HCT116 (cell line): ENCODE data around the gene DCHS2. TPM values are rescaled to one million over a fixed set of nuclear protein-coding genes. Genes with fewer than 3 reads are reported as not detected.

ENCODE experiments used
- ATAC-seq: fragments of 200-7000 bp; cut with Tn5 transposase; 2 replicates; pipeline ENCODE4 v1.9.1; 2020; ENCODE audit warnings: mild to moderate bottlenecking, moderate library complexity
- BruUV-seq: library from RNA; stranded (reverse); fragments of 400-500 nt; replicated peaks from 2 replicates; lab custom pipeline; 2021; lab: Mats Ljungman, UMichigan
- CTCF ChIA-PET: fragments of 300-600 bp; sonication (Branson Sonifier 250); formaldehyde crosslinking; loops from one replicate; lab custom pipeline; 2021; ENCODE audit warnings: antibody characterized with exemption; lab: Charles Lee
- POLR2A ChIA-PET: fragments of 300-600, 350-600 bp; sonication (Branson Sonifier 250); formaldehyde crosslinking; loops from one replicate; lab custom pipeline; 2021; ENCODE audit warnings: antibody characterized with exemption; lab: Charles Lee
- RAD21 ChIA-PET, 2 experiments: fragments of 300-600 bp; sonication (Branson Sonifier 250); formaldehyde crosslinking; loops; one replicate each; lab custom pipeline; 2023; ENCODE audit warnings: low total read pairs in 2 of 2; ENCODE audit not compliant: uncharacterized antibody in 2 of 2, unreplicated experiment in 2 of 2, low non-redundant PET in 1 of 2; lab: Charles Lee
- DNase-seq: peaks from one replicate; pipeline ENCODE4 v3.0.0-alpha.2; 2010; ENCODE audit warnings: low read depth, low spot score
- H2AFZ ChIP-seq: fragments of 200-600 bp; shearing (Covaris generic), sonication (generic); 2 replicates; pipeline ENCODE4 v1.6.1; 2017; ENCODE audit warnings: low read depth, mixed run types, mixed read lengths, antibody characterized with exemption, low read length; ENCODE audit not compliant: poor library complexity, severe bottlenecking
- H3K27ac ChIP-seq: 2 replicates; pipeline ENCODE4 v1.5.1; 2012; ENCODE audit warnings: low read depth, low read length
- H3K27me3 ChIP-seq: fragments of 200-600 bp; sonication (generic); 2 replicates; pipeline ENCODE4 v1.6.1; 2016; ENCODE audit warnings: mixed run types, low read length, mixed read lengths; ENCODE audit not compliant: insufficient read depth
- H3K36me3 ChIP-seq, 2 experiments: fragments of 200-500 bp in 1 of 2; fragments of 200-600 bp in 1 of 2; sonication (Bioruptor generic) in 1 of 2; sonication (generic) in 1 of 2; 2 replicates each; pipeline versions ENCODE4 v1.5.1 to v1.6.1; 2014 to 2016; ENCODE audit warnings: low read length in 2 of 2, inconsistent platforms in 1 of 2, mixed read lengths in 1 of 2, mixed run types in 1 of 2; ENCODE audit not compliant: insufficient read depth in 2 of 2, control insufficient read depth in 1 of 2
- H3K4me1 ChIP-seq, 2 experiments: fragments of 200-600 bp in 1 of 2; sonication (generic) in 1 of 2; 2 replicates each; pipeline versions ENCODE4 v1.5.1 to v1.6.1; 2012 to 2017; ENCODE audit warnings: low read length in 2 of 2, inconsistent platforms in 1 of 2, mild to moderate bottlenecking in 1 of 2, mixed read lengths in 1 of 2, mixed run types in 1 of 2, moderate library complexity in 1 of 2; ENCODE audit not compliant: insufficient read depth in 2 of 2, control insufficient read depth in 1 of 2
- H3K4me2 ChIP-seq: fragments of 200-600 bp; sonication (generic); 2 replicates; pipeline ENCODE4 v1.6.1; 2017; ENCODE audit warnings: mixed run types, low read length, mixed read lengths
- H3K4me3 ChIP-seq, 2 experiments: fragments of 200-600 bp in 1 of 2; sonication (generic) in 1 of 2; replicated peaks in 1 of 2; 2 replicates each; pipeline ENCODE4 v1.5.1; 2011 to 2016; ENCODE audit warnings: low read length in 2 of 2, control low read depth in 1 of 2, low read depth in 1 of 2, mild to moderate bottlenecking in 1 of 2, mixed read lengths in 1 of 2, mixed run types in 1 of 2
- H3K79me2 ChIP-seq: fragments of 200-600 bp; sonication (generic); 2 replicates; pipeline ENCODE4 v1.6.1; 2017; ENCODE audit warnings: mild to moderate bottlenecking, mixed run types, low read length, moderate library complexity, mixed read lengths; ENCODE audit not compliant: insufficient read depth
- H3K9ac ChIP-seq: fragments of 200-600 bp; sonication (generic); 2 replicates; pipeline ENCODE4 v1.6.1; 2016; ENCODE audit warnings: low read length, mixed read lengths
- H3K9me2 ChIP-seq: fragments of 200-600 bp; sonication (generic), shearing (Covaris generic); 2 replicates; pipeline ENCODE4 v1.6.1; 2017; ENCODE audit warnings: mixed run types, mild to moderate bottlenecking, moderate library complexity; ENCODE audit not compliant: insufficient read depth
- H3K9me3 ChIP-seq, 2 experiments: fragments of 200-500 bp in 1 of 2; fragments of 200-600 bp in 1 of 2; sonication (Bioruptor generic) in 1 of 2; sonication (generic) in 1 of 2; 2 replicates each; pipeline ENCODE4 v1.6.1; 2014 to 2017; ENCODE audit warnings: low read length in 2 of 2, mixed read lengths in 2 of 2, inconsistent platforms in 1 of 2, low read depth in 1 of 2, mild to moderate bottlenecking in 1 of 2, mixed run types in 1 of 2, moderate library complexity in 1 of 2; ENCODE audit not compliant: control insufficient read depth in 1 of 2, insufficient read depth in 1 of 2
- H4K20me1 ChIP-seq: fragments of 200-600 bp; sonication (generic), shearing (Covaris generic); 2 replicates; pipeline ENCODE4 v1.6.1; 2017; ENCODE audit warnings: mixed run types, mild to moderate bottlenecking, moderate library complexity; ENCODE audit not compliant: insufficient read depth
- CBX3 ChIP-seq: IDR thresholded peaks from 2 replicates; pipeline ENCODE4 v1.6.1; 2012; ENCODE audit warnings: low read depth
- FOSL1 ChIP-seq: IDR thresholded peaks from 2 replicates; pipeline ENCODE4 v1.6.1; 2012; ENCODE audit warnings: low read depth
- POLR2A ChIP-seq: IDR thresholded peaks from 2 replicates; pipeline ENCODE4 v1.7.0; 2011; ENCODE audit warnings: borderline replicate concordance; ENCODE audit not compliant: insufficient read depth, insufficient read length; ENCODE audit errors: extremely low read depth
- POLR2AphosphoS5 ChIP-seq: IDR thresholded peaks from 2 replicates; pipeline ENCODE4 v1.6.1; 2011; ENCODE audit warnings: mild to moderate bottlenecking, low read depth, low read length, moderate library complexity
- RAD21 ChIP-seq: IDR thresholded peaks from 2 replicates; pipeline ENCODE4 v1.6.1; 2012; ENCODE audit warnings: low read depth, mild to moderate bottlenecking
- SIN3A ChIP-seq: IDR thresholded peaks from 2 replicates; pipeline ENCODE4 v1.6.1; 2012; ENCODE audit warnings: low read depth
- SP1 ChIP-seq: IDR thresholded peaks from 2 replicates; pipeline ENCODE4 v1.6.1; 2012; ENCODE audit warnings: low read depth
- TCF7L2 ChIP-seq: IDR thresholded peaks from 2 replicates; pipeline ENCODE4 v1.7.0; 2011; ENCODE audit warnings: borderline replicate concordance, inconsistent platforms; ENCODE audit not compliant: insufficient read depth, insufficient read length; ENCODE audit errors: extremely low read depth
- YY1 ChIP-seq: IDR thresholded peaks from 2 replicates; pipeline ENCODE4 v1.6.1; 2011; ENCODE audit warnings: low read length, low read depth, moderate library complexity, mild to moderate bottlenecking; ENCODE audit not compliant: insufficient replicate concordance; ENCODE audit errors: extremely low read depth
- ZBTB33 ChIP-seq: IDR thresholded peaks from 2 replicates; pipeline ENCODE4 v1.6.1; 2011; ENCODE audit warnings: mild to moderate bottlenecking, low read length, moderate library complexity; ENCODE audit not compliant: insufficient replicate concordance; ENCODE audit errors: extremely low read depth
- ZFX ChIP-seq: fragments of 450-650 bp; IDR thresholded peaks from 2 replicates; pipeline ENCODE4 v1.6.1; 2017
- ZNF274 ChIP-seq: fragments of 200-500 bp; sonication (Bioruptor generic); IDR thresholded peaks from 2 replicates; pipeline ENCODE4 v1.6.1; 2014; ENCODE audit warnings: mild to moderate bottlenecking, low read depth, low read length, inconsistent platforms
- intact Hi-C: fragments of 100-400 bp; cut with micrococcal nuclease; formaldehyde crosslinking; loops from 2 replicates; pipeline ENCODE4 v1.10.0; 2022
- total RNA-seq: library from RNA; stranded (reverse); gene quantifications from one replicate; pipeline ENCODE4 v1.2.1, GENCODE V29; 2021; ENCODE audit not compliant: unreplicated experiment
- TF ChIP-seq, protein P1 (sequence below): IDR thresholded peaks from 2 replicates; pipeline ENCODE4 v1.6.1; 2012
- TF ChIP-seq, protein P2 (sequence below): IDR thresholded peaks from 2 replicates; pipeline ENCODE4 v1.6.1; 2012
- TF ChIP-seq, protein P3 (sequence below), 3 experiments: fragments of 200-600 bp in 1 of 3; sonication (generic) in 1 of 3; IDR thresholded peaks in 2 of 3; conservative IDR thresholded peaks in 1 of 3; 2 replicates each; pipeline ENCODE4 v1.5.1; 2012 to 2017; ENCODE audit warnings: low read depth in 2 of 3, low read length in 2 of 3, antibody characterized with exemption in 1 of 3, borderline replicate concordance in 1 of 3, control low read depth in 1 of 3, mild to moderate bottlenecking in 1 of 3, mixed read lengths in 1 of 3, mixed run types in 1 of 3, moderate library complexity in 1 of 3; ENCODE audit not compliant: insufficient read depth in 1 of 3

The DCHS2 gene
- total RNA-seq, 1 experiment from 2014 or later = 0.05 TPM

DNA sequence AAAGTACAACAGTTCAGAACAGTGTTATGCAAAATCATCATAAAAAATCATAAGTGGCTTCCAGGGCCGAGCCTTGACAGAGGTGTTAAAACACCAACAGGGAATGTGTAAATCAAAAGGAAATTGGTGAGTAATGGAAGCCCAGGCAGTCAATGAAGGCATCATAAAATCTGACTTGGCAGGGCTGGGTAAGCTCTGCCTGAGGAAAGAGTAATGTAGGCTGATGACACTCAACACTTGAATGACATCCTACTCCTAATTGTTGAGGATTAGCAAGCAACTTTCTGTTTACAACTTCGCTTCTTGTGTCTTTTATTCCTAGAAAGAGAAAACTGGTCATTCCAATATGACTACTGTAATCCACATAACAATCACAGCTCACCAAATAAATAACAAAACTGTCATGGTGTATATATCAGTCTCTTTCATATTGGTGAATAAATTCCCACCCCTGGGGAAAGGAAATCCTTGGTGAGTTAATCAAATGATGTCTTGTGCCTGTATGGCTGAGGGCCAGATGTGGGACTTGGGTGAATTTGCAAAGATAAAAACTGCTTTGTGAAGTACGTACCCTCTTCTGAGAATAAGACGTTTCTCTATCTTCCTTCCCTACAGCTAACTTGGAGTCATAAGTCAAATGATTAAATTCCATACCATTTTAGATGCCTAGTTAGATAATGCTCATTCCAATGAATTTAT, 196.8 kb downstream of the DCHS2 start:
- ATAC-seq (no peak), DNase-seq (no peak)
- ChIA-PET POLR2A (no interaction called here), RAD21 (no interaction called here), CTCF (no interaction called here)
- Histone ChIP-seq H3K4me2 (no peak overlapping the region), H3K9me2 (no peaks in the 10 kb centered on the region), H3K9ac (no peak overlapping the region), H3K4me3 (no peak overlapping the region), H3K36me3 (no peaks in the 10 kb centered on the region), H3K4me1 (no peaks in the 10 kb centered on the region), H3K27ac (no peak overlapping the region), H4K20me1 (no peaks in the 10 kb centered on the region), H3K27me3 (no peaks in the 10 kb centered on the region), H3K9me3 (no peaks in the 10 kb centered on the region), H2AFZ (no peak overlapping the region), H3K79me2 (no peaks in the 10 kb centered on the region)
- TF ChIP-seq, protein P1, sequence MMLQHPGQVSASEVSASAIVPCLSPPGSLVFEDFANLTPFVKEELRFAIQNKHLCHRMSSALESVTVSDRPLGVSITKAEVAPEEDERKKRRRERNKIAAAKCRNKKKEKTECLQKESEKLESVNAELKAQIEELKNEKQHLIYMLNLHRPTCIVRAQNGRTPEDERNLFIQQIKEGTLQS = no peak
- no peak for TF ChIP-seq SP1
- no peak for TF ChIP-seq ZBTB33
- no peak for TF ChIP-seq TCF7L2
- TF ChIP-seq RAD21 = no peak
- TF ChIP-seq, protein P2, sequence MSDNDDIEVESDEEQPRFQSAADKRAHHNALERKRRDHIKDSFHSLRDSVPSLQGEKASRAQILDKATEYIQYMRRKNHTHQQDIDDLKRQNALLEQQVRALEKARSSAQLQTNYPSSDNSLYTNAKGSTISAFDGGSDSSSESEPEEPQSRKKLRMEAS = no peak
- TF ChIP-seq FOSL1 = no peak
- no peak for TF ChIP-seq POLR2AphosphoS5
- TF ChIP-seq YY1 = no peak
- no peak for TF ChIP-seq POLR2A
- TF ChIP-seq, protein P3, sequence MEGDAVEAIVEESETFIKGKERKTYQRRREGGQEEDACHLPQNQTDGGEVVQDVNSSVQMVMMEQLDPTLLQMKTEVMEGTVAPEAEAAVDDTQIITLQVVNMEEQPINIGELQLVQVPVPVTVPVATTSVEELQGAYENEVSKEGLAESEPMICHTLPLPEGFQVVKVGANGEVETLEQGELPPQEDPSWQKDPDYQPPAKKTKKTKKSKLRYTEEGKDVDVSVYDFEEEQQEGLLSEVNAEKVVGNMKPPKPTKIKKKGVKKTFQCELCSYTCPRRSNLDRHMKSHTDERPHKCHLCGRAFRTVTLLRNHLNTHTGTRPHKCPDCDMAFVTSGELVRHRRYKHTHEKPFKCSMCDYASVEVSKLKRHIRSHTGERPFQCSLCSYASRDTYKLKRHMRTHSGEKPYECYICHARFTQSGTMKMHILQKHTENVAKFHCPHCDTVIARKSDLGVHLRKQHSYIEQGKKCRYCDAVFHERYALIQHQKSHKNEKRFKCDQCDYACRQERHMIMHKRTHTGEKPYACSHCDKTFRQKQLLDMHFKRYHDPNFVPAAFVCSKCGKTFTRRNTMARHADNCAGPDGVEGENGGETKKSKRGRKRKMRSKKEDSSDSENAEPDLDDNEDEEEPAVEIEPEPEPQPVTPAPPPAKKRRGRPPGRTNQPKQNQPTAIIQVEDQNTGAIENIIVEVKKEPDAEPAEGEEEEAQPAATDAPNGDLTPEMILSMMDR (IDR thresholded peaks at IDR 0.05 in 2 of 3, conservative IDR thresholded peaks at IDR 0.05 in 1 of 3; ENCODE audit: borderline replicate concordance in 1 of 3, insufficient read depth in 1 of 3, low read depth in 2 of 3, low read length in 2 of 3) = no peak
- no peak for TF ChIP-seq CBX3
- TF ChIP-seq ZNF274 = no peak
- no peak for TF ChIP-seq ZFX
- TF ChIP-seq SIN3A = no peak
- no TSS peak for BruUV-seq
- intact Hi-C loops = no loop called here
